GM18508 (cell line): Measurements from ENCODE around the gene KIF27.
"Not testable (repeated sequence)": the region's sequence is repeated elsewhere in the genome, so short reads cannot be mapped to it uniquely, and the experiment has no call there.

Experiments used
- ATAC-seq: cut with Tn5 transposase; IDR thresholded peaks from one replicate; pipeline ENCODE4 v1.9.1; 2021; ENCODE audit warnings: moderate number of reproducible peaks; ENCODE audit not compliant: insufficient read depth, unreplicated experiment

Gene KIF27

GRCh38 chr9:83920927-83921707, at the start of gene KIF27:
KIF27 (minus strand) TSS chr9:83921432; CDS start chr9:83915591, 5,841 bp downstream.
- peak; percentile 79 for ATAC-seq

GRCh38 chr9:83969602-83970001, 48.4 kb upstream of the KIF27 start:
- ATAC-seq = no peak

GRCh38 chr9:83967073-83967472, 45.8 kb upstream of the KIF27 start:
- ATAC-seq = no peak

- no peak for ATAC-seq
Measured at GRCh38 chr9:83966209-83966582, 45.0 kb upstream of the KIF27 start.

- ATAC-seq = no peak
Measured at GRCh38 chr9:83965350-83966208, 44.3 kb upstream of the KIF27 start.

- no peak for ATAC-seq
Measured at GRCh38 chr9:83964973-83965349, 43.7 kb upstream of the KIF27 start.

- no peak for ATAC-seq
Measured at GRCh38 chr9:83962165-83962564, 40.9 kb upstream of the KIF27 start.

- no peak for ATAC-seq
Measured at GRCh38 chr9:83960991-83961390, 39.8 kb upstream of the KIF27 start.

GRCh38 chr9:83959061-83959460, 37.8 kb upstream of the KIF27 start:
- ATAC-seq = no peak

GRCh38 chr9:83957248-83957513, 35.9 kb upstream of the KIF27 start:
- no peak for ATAC-seq

GRCh38 chr9:83956436-83957247, 35.4 kb upstream of the KIF27 start:
- ATAC-seq = peak; percentile 50

GRCh38 chr9:83956086-83956435, 34.8 kb upstream of the KIF27 start:
- peak; percentile 63 for ATAC-seq

GRCh38 chr9:83948096-83948495, 26.9 kb upstream of the KIF27 start:
- not testable (repeated sequence) for ATAC-seq

- no peak for ATAC-seq
Measured at GRCh38 chr9:83940590-83941303, 19.5 kb upstream of the KIF27 start.

GRCh38 chr9:83937861-83938455, 16.7 kb upstream of the KIF27 start:
- no peak for ATAC-seq

GRCh38 chr9:83936523-83936922, 15.3 kb upstream of the KIF27 start:
- ATAC-seq = no peak

- no peak for ATAC-seq
Measured at GRCh38 chr9:83935276-83935935, 14.2 kb upstream of the KIF27 start.

- ATAC-seq = no peak
Measured at GRCh38 chr9:83934569-83935275, 13.5 kb upstream of the KIF27 start.

GRCh38 chr9:83933790-83934189, 12.6 kb upstream of the KIF27 start:
- ATAC-seq = no peak
